ENCODE data around the gene TTLL10. TPM values are rescaled to one million over a fixed set of nuclear protein-coding genes. Genes with fewer than 3 reads are reported as not detected.
A peak's percentile ranks its signal among the peaks of the same experiment; 100 is the strongest.

Gene TTLL10
- total RNA-seq, 1 donor from 2014 or later = not detected

DNA sequence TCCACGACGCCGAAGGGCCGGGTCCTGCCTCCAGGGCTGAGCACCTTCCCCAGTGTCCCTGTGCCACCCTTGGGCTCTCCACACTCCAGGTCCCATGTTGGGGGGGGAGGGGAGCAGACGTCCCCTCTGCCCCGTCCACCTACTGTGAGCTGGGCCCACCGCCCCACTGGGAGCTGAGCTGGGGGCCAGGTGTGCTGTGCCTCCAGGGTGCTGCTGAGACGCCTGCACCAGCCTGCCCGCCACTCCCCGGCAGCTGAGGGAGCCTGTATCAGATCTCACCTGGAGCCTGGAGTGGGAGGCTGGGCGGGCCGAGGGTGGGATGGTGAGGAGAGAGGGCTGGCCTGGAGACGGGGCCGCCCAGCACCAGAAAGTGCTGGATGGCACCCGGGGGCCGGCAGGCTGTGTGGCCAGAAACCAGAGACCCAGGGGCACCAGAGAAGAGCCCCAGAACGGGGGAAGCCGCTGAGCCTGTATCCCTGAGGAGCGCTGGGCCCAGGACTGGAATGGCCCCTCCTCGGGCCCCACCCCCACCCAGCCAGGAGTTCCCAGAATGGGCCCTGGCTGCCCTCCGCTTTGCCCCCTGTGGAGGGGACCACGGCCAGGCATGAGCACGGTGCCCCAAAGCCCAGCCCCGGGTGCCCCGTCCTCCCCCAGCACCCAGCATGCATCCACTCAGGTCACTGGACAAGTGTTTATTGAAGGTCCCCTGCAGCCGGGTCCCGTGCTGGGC is 29.3 kb downstream of the TTLL10 start:
- peak; percentile 4 for DNase-seq (ENCODE audit: low spot score)
- H3K4me1 Mint-ChIP-seq (ENCODE audit: unreplicated experiment) = no peaks in the 10 kb centered on the region
- no peak overlapping the region for H3K4me3 Mint-ChIP-seq (ENCODE audit: unreplicated experiment)
- H3K9me3 Mint-ChIP-seq (ENCODE audit: unreplicated experiment) = no peaks in the 10 kb centered on the region
- H3K36me3 Mint-ChIP-seq (ENCODE audit: low read depth, unreplicated experiment) = no peaks in the 10 kb centered on the region
- no peak overlapping the region for H3K27ac Mint-ChIP-seq (ENCODE audit: unreplicated experiment)
- TF ChIP-seq, protein P1, sequence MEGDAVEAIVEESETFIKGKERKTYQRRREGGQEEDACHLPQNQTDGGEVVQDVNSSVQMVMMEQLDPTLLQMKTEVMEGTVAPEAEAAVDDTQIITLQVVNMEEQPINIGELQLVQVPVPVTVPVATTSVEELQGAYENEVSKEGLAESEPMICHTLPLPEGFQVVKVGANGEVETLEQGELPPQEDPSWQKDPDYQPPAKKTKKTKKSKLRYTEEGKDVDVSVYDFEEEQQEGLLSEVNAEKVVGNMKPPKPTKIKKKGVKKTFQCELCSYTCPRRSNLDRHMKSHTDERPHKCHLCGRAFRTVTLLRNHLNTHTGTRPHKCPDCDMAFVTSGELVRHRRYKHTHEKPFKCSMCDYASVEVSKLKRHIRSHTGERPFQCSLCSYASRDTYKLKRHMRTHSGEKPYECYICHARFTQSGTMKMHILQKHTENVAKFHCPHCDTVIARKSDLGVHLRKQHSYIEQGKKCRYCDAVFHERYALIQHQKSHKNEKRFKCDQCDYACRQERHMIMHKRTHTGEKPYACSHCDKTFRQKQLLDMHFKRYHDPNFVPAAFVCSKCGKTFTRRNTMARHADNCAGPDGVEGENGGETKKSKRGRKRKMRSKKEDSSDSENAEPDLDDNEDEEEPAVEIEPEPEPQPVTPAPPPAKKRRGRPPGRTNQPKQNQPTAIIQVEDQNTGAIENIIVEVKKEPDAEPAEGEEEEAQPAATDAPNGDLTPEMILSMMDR (IDR thresholded peaks at IDR 0.05; ENCODE audit: unreplicated experiment) = no peak
- no peaks in the 10 kb centered on the region for H3K27me3 Mint-ChIP-seq (ENCODE audit: unreplicated experiment)

DNA sequence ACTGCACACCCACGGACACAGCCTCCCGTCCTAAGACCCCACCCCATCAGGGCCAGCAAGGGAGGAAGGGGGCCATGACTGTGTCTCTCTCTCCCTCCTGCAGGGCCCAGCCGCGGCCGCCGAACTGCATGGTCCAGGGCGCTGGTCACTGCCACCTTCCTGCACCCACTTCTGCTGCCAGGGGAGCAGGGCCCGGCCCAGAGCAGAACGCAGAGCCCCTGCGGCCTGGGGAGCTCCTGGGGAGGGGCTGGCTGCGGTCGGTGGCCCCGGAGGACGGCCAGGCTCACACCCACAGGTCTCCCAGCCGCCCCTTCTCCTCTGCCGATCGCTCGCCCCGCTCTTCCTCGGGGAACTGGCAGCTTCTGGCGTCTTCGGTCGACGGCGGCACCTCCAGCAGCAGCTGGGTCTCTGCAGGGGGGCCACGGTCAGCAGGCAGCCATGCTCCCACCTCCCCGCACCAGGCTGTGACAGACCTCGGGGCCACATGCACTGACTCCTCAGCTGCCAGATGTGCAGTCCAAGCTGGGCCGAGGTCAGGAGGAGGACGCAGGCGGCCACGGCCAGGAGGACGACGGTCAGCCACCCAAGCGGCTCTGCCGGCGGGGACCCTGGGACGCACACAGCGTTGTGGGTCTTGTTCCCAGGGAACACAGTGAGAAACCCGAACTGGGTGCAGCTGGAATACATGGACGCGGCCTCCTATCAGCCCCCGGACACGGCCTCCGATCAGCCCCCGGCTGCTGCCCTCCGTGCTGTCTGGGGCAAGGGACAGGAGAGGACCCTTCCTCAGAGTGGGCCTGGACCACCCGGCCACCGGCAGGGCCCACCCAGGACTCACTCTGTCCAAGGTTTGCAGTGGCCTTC is 30.1 kb downstream of the TTLL10 start:
- TF ChIP-seq, protein P1 (IDR thresholded peaks at IDR 0.05; ENCODE audit: unreplicated experiment) = no peak
- H3K27me3 Mint-ChIP-seq (ENCODE audit: unreplicated experiment) = no peaks in the 10 kb centered on the region

DNA sequence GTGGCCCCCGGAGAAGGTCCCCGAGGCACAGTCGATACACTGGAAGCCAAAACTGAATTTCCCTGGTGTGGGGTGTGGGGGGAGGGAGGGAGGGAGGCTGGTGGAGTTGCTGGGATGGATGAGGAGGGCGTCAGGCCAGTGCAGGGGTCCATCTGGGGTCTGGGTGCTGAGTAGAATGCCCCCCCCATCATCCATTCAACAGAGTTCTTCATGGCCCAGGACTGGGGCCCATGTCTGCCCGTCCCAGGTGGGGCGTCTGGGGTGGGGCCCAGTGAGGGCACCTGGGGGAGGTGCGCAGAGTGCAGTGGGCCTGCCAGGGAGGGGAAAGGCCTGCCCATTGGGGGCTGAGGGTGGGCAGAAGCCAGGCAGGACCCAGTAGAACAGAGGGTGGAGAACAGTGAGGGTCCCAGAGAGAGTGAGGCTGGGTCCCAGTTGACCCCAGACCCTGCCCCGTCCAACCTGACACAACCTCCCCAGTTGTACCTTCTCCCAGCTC is 30.8 kb downstream of the TTLL10 start:
- DNase-seq (ENCODE audit: low spot score) = peak; percentile 2
- H3K4me1 Mint-ChIP-seq (ENCODE audit: unreplicated experiment) = no peaks in the 10 kb centered on the region
- H3K9me3 Mint-ChIP-seq (ENCODE audit: unreplicated experiment) = no peaks in the 10 kb centered on the region
- no peaks in the 10 kb centered on the region for H3K36me3 Mint-ChIP-seq (ENCODE audit: low read depth, unreplicated experiment)
- H3K27ac Mint-ChIP-seq (ENCODE audit: unreplicated experiment) = no peak overlapping the region
- no peak overlapping the region for H3K4me3 Mint-ChIP-seq (ENCODE audit: unreplicated experiment)
- no peaks in the 10 kb centered on the region for H3K27me3 Mint-ChIP-seq (ENCODE audit: unreplicated experiment)
- TF ChIP-seq, protein P1 (IDR thresholded peaks at IDR 0.05; ENCODE audit: unreplicated experiment) = no peak

More for the DNA sequence above, 30.1 kb downstream of the TTLL10 start:
- Mint-ChIP-seq H3K36me3 (ENCODE audit: low read depth, unreplicated experiment) (no peaks in the 10 kb centered on the region), H3K4me3 (ENCODE audit: unreplicated experiment) (no peak overlapping the region), H3K4me1 (ENCODE audit: unreplicated experiment) (no peaks in the 10 kb centered on the region), H3K9me3 (ENCODE audit: unreplicated experiment) (no peaks in the 10 kb centered on the region), H3K27ac (ENCODE audit: unreplicated experiment) (no peak overlapping the region)
- peak; percentile 9 for DNase-seq (ENCODE audit: low spot score)

DNA sequence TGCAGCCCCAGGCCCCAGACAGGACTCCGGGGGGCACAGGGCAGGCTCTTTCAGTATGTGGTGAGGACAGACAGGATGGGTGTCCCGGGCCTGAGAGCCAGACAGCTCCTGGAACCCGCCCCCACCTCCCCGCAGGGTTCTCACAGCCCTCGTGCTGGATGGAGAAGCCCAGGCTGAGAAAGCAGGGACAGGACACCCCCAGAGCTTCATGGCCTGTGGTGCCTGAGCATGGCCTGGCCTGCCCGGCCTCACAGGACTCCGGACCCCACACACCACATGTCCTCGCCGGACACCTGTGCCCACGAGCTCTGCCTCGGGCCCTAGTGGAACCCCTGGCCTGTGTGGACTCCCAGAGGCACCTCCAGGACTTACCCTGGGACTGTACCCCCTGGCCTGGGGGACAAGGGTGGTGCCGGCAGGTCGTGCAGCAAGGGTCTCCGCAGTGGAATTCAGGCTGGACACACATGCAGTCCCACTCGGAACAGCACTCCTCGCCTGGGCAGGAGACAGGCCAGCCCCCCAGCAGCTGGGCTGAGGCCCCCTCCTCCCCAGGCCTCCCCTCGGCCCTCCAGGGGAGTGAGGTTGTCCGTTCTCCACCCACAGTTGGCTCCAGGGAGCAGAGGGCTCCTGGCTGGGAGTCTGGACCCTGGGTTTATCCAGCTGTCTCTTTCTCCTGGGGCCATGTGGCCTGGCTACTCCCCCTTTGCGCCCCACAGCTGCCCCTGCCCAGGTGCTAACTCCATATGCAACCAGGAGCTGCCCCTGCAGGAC is 31.5 kb downstream of the TTLL10 start:
- Mint-ChIP-seq H3K36me3 (ENCODE audit: low read depth, unreplicated experiment) (no peaks in the 10 kb centered on the region), H3K27me3 (ENCODE audit: unreplicated experiment) (peaks cover 2% of the 10 kb centered on the region), H3K9me3 (ENCODE audit: unreplicated experiment) (no peaks in the 10 kb centered on the region), H3K4me1 (ENCODE audit: unreplicated experiment) (no peaks in the 10 kb centered on the region), H3K4me3 (ENCODE audit: unreplicated experiment) (no peak overlapping the region), H3K27ac (ENCODE audit: unreplicated experiment) (no peak overlapping the region)
- peak; percentile 7 for DNase-seq (ENCODE audit: low spot score)
- TF ChIP-seq, protein P1 (IDR thresholded peaks at IDR 0.05; ENCODE audit: unreplicated experiment) = no peak

Data from endothelial cell (in vitro differentiated cells).